Liver (tissue), 5 donors: ENCODE results near the gene FANK1. TPM values are rescaled to one million over a fixed set of nuclear protein-coding genes. Genes with fewer than 3 reads are reported as not detected.

Experiments used
- polyA plus RNA-seq, 2 donors: library from polyadenylated mRNA; stranded (reverse) in 1 of 2; unstranded in 1 of 2; fragments of 200-250 nt in 1 of 2; fragments of >200 nt in 1 of 2; fragmentation: Nextera tagmentation in 1 of 2; extraction: Ambion mirVana in 1 of 2; gene quantifications; one replicate each; pipeline versions ENCODE4 v1.2.1 to v1.2.3, GENCODE V29; 2013 to 2015
- small RNA-seq: library from RNA; depleted of rRNA; stranded (forward); fragments of <200 nt; gene quantifications from one replicate; pipeline ENCODE3, GENCODE V24; 2014
- total RNA-seq, 2 donors: library from RNA; depleted of rRNA; stranded (reverse); fragments of >200 nt; gene quantifications; one replicate each; pipeline ENCODE4 v1.2.3, GENCODE V29; 2014
- donor health status: healthy.
- donor health status: healthy.
- donor health status: healthy.

The FANK1 gene
- total and polyA plus RNA-seq, 4 donors = 0.28 TPM; not detected in 3

Small RNAs within 50 kb of the gene (small RNA-seq; reads per million reads assigned to genes)
- gene GNG10P1 (not detected), gene RF00017 (not detected), gene RNU2-42P (not detected)

Other genes starting within 250 kb of the FANK1 start
- not detected for gene TEX36, start 213.4 kb upstream of the FANK1 start, total RNA-seq
- gene TEX36, start 213.4 kb upstream of the FANK1 start, polyA plus RNA-seq = not detected
- 10 to 100 TPM; 14.1 to 17.0 TPM for gene EDRF1, start 176.9 kb upstream of the FANK1 start, total RNA-seq
- 1 to 10 TPM; 3.9 to 4.3 TPM for gene EDRF1, start 176.9 kb upstream of the FANK1 start, polyA plus RNA-seq
- under 1 TPM; 0.17 to 0.37 TPM for gene MMP21, start 120.7 kb upstream of the FANK1 start, total RNA-seq
- under 1 TPM in 1 of 2 donors, not detected in 1; 0.03 TPM for gene MMP21, start 120.7 kb upstream of the FANK1 start, polyA plus RNA-seq
- gene UROS, start 73.3 kb upstream of the FANK1 start, total RNA-seq = 100 to 1,000 TPM in 1 of 2 donors, 10 to 100 TPM in 1; 33.9 to 157 TPM
- gene UROS, start 73.3 kb upstream of the FANK1 start, polyA plus RNA-seq = 10 to 100 TPM; 24.9 to 41.8 TPM
- 10 to 100 TPM; 21.9 to 29.9 TPM for gene BCCIP, start 73.0 kb upstream of the FANK1 start, total RNA-seq
- gene BCCIP, start 73.0 kb upstream of the FANK1 start, polyA plus RNA-seq = 10 to 100 TPM; 32.4 to 44.1 TPM
- 10 to 100 TPM; 10.9 to 20.2 TPM for gene DHX32, start 15.3 kb upstream of the FANK1 start, total RNA-seq
- 1 to 10 TPM; 8.3 to 9.5 TPM for gene DHX32, start 15.3 kb upstream of the FANK1 start, polyA plus RNA-seq